Measurements from ENCODE around the gene CRYL1. TPM values are rescaled to one million over a fixed set of nuclear protein-coding genes. Genes with fewer than 3 reads are reported as not detected.

The CRYL1 gene
- total RNA-seq, 1 experiment from 2014 or later = 0.20 TPM

GRCh38 chr13:20422362-20422761, 103.3 kb downstream of the CRYL1 start:
- Histone ChIP-seq H3K36me3 (no peaks in the 10 kb centered on the region), H3K27me3 (peaks cover 6% of the 10 kb centered on the region; the same call in 1 of the 2 replicates), H3K4me3 (no peak overlapping the region), H3K9me3 (replicated peaks) (no peaks in the 10 kb centered on the region), H3K4me1 (no peaks in the 10 kb centered on the region), H3K27ac (no peak overlapping the region)
- DNase-seq = no peak

- Histone ChIP-seq H3K4me1 (no peaks in the 10 kb centered on the region), H3K9me3 (replicated peaks) (no peaks in the 10 kb centered on the region), H3K36me3 (no peaks in the 10 kb centered on the region), H3K27ac (no peak overlapping the region), H3K4me3 (no peak overlapping the region), H3K27me3 (peaks cover 6% of the 10 kb centered on the region; the same call in 1 of the 2 replicates)
- DNase-seq = no peak
These were observed 104.7 kb downstream of the CRYL1 start for GRCh38 chr13:20420938-20421337.

- Histone ChIP-seq H3K27me3 (no peaks in the 10 kb centered on the region), H3K9me3 (replicated peaks) (no peaks in the 10 kb centered on the region), H3K27ac (no peak overlapping the region), H3K4me1 (no peaks in the 10 kb centered on the region), H3K4me3 (no peak overlapping the region), H3K36me3 (no peaks in the 10 kb centered on the region)
- no peak for DNase-seq
These were observed 106.7 kb downstream of the CRYL1 start for GRCh38 chr13:20418953-20419352.

GRCh38 chr13:20416223-20416745, 109.4 kb downstream of the CRYL1 start:
- no peaks in the 10 kb centered on the region for H3K4me1 ChIP-seq
- no peaks in the 10 kb centered on the region for H3K36me3 ChIP-seq
- no peaks in the 10 kb centered on the region for H3K9me3 ChIP-seq (replicated peaks)
- no peaks in the 10 kb centered on the region for H3K27me3 ChIP-seq
- no peak overlapping the region for H3K27ac ChIP-seq
- H3K4me3 ChIP-seq = no peak overlapping the region
- DNase-seq = no peak

GRCh38 chr13:20415694-20416107, 110.0 kb downstream of the CRYL1 start:
- Histone ChIP-seq H3K9me3 (replicated peaks) (no peaks in the 10 kb centered on the region), H3K4me1 (no peaks in the 10 kb centered on the region), H3K36me3 (no peaks in the 10 kb centered on the region), H3K27ac (no peak overlapping the region), H3K4me3 (no peak overlapping the region), H3K27me3 (no peaks in the 10 kb centered on the region)
- DNase-seq = no peak

- Histone ChIP-seq H3K4me3 (no peak overlapping the region), H3K36me3 (no peaks in the 10 kb centered on the region), H3K4me1 (no peaks in the 10 kb centered on the region), H3K27ac (no peak overlapping the region), H3K9me3 (replicated peaks) (no peaks in the 10 kb centered on the region), H3K27me3 (no peaks in the 10 kb centered on the region)
- DNase-seq = no peak
These were observed 110.4 kb downstream of the CRYL1 start for GRCh38 chr13:20415306-20415679.

- Histone ChIP-seq H3K4me1 (no peaks in the 10 kb centered on the region), H3K27me3 (no peaks in the 10 kb centered on the region), H3K4me3 (no peak overlapping the region), H3K9me3 (replicated peaks) (no peaks in the 10 kb centered on the region), H3K27ac (no peak overlapping the region), H3K36me3 (no peaks in the 10 kb centered on the region)
- no peak for DNase-seq
These were observed 110.9 kb downstream of the CRYL1 start for GRCh38 chr13:20414546-20415305.

GRCh38 chr13:20412691-20413355, 112.8 kb downstream of the CRYL1 start:
- H3K36me3 ChIP-seq = no peaks in the 10 kb centered on the region
- H3K27me3 ChIP-seq = no peaks in the 10 kb centered on the region; the same call in 1 of the 2 replicates
- H3K4me3 ChIP-seq = no peak overlapping the region
- H3K27ac ChIP-seq = no peak overlapping the region
- H3K9me3 ChIP-seq (replicated peaks) = no peaks in the 10 kb centered on the region
- no peak for DNase-seq
- no peaks in the 10 kb centered on the region for H3K4me1 ChIP-seq

- no peak for DNase-seq
- Histone ChIP-seq H3K9me3 (replicated peaks) (no peaks in the 10 kb centered on the region), H3K27me3 (peaks cover 5% of the 10 kb centered on the region; the same call in 1 of the 2 replicates), H3K36me3 (no peaks in the 10 kb centered on the region), H3K4me3 (no peak overlapping the region), H3K4me1 (no peaks in the 10 kb centered on the region), H3K27ac (no peak overlapping the region)
These were observed 113.9 kb downstream of the CRYL1 start for GRCh38 chr13:20411638-20412342.

GRCh38 chr13:20410726-20411125, 114.9 kb downstream of the CRYL1 start:
- no peaks in the 10 kb centered on the region for H3K9me3 ChIP-seq (replicated peaks)
- H3K36me3 ChIP-seq = no peaks in the 10 kb centered on the region
- H3K4me3 ChIP-seq = no peak overlapping the region
- H3K4me1 ChIP-seq = no peaks in the 10 kb centered on the region
- peaks cover 9% of the 10 kb centered on the region for H3K27me3 ChIP-seq
- no peak overlapping the region for H3K27ac ChIP-seq
- no peak for DNase-seq

GRCh38 chr13:20408181-20408580, 117.5 kb downstream of the CRYL1 start:
- DNase-seq = no peak
- H3K9me3 ChIP-seq (replicated peaks) = no peaks in the 10 kb centered on the region
- H3K4me1 ChIP-seq = no peaks in the 10 kb centered on the region
- no peaks in the 10 kb centered on the region for H3K36me3 ChIP-seq
- peaks cover 9% of the 10 kb centered on the region for H3K27me3 ChIP-seq
- H3K27ac ChIP-seq = no peak overlapping the region
- no peak overlapping the region for H3K4me3 ChIP-seq

GRCh38 chr13:20407759-20408158, 117.9 kb downstream of the CRYL1 start:
- Histone ChIP-seq H3K4me3 (no peak overlapping the region), H3K9me3 (replicated peaks) (no peaks in the 10 kb centered on the region), H3K27me3 (peaks cover 9% of the 10 kb centered on the region), H3K27ac (no peak overlapping the region), H3K4me1 (no peaks in the 10 kb centered on the region), H3K36me3 (no peaks in the 10 kb centered on the region)
- DNase-seq = no peak

GRCh38 chr13:20405691-20406090, 120.0 kb downstream of the CRYL1 start:
- Histone ChIP-seq H3K27ac (no peak overlapping the region), H3K36me3 (no peaks in the 10 kb centered on the region)
- DNase-seq = no peak

GRCh38 chr13:20404488-20405222, 121.0 kb downstream of the CRYL1 start:
- H3K4me1 ChIP-seq = no peaks in the 10 kb centered on the region
- H3K27ac ChIP-seq = no peak overlapping the region
- no peaks in the 10 kb centered on the region for H3K36me3 ChIP-seq
- H3K9me3 ChIP-seq (replicated peaks) = no peaks in the 10 kb centered on the region
- no peak overlapping the region for H3K4me3 ChIP-seq
- H3K27me3 ChIP-seq = peaks cover 9% of the 10 kb centered on the region
- DNase-seq = no peak

More at GRCh38 chr13:20405691-20406090, 120.0 kb downstream of the CRYL1 start:
- no peaks in the 10 kb centered on the region for H3K9me3 ChIP-seq (replicated peaks)
- peaks cover 9% of the 10 kb centered on the region for H3K27me3 ChIP-seq
- H3K4me1 ChIP-seq = no peaks in the 10 kb centered on the region
- H3K4me3 ChIP-seq = no peak overlapping the region

All from SJCRH30 (cell line).